GM23248 (cell line): ENCODE measurements around the gene ZNF764. TPM values are rescaled to one million over a fixed set of nuclear protein-coding genes. Genes with fewer than 3 reads are reported as not detected.
A peak's percentile ranks its signal among the peaks of the same experiment; 100 is the strongest.

ENCODE experiments used
- DNase-seq: peaks from one replicate; pipeline ENCODE4 v3.0.0-alpha.2; 2015
- H2AFZ ChIP-seq: fragments of 200-600 bp; sonication (generic); 2 replicates; pipeline ENCODE4 v1.6.1; 2016; ENCODE audit warnings: antibody characterized with exemption
- H3F3A ChIP-seq: fragments of 200-600 bp; sonication (generic); 2 replicates; pipeline ENCODE4 v1.6.1; 2016; ENCODE audit warnings: mild to moderate bottlenecking, antibody characterized with exemption, mixed run types; ENCODE audit not compliant: insufficient read depth
- H3K27ac ChIP-seq: fragments of 200-600 bp; sonication (generic); 2 replicates; pipeline ENCODE4 v1.5.1; 2016; ENCODE audit warnings: mild to moderate bottlenecking
- H3K27me3 ChIP-seq: fragments of 200-600 bp; sonication (generic); replicated peaks from 2 replicates; pipeline ENCODE4 v1.6.1; 2016; ENCODE audit warnings: mild to moderate bottlenecking; ENCODE audit not compliant: insufficient read depth
- H3K36me3 ChIP-seq: fragments of 200-600 bp; sonication (generic); 2 replicates; pipeline ENCODE4 v1.6.1; 2016; ENCODE audit warnings: low read depth, mild to moderate bottlenecking
- H3K4me1 ChIP-seq: fragments of 200-600 bp; sonication (generic); 2 replicates; pipeline ENCODE4 v1.6.1; 2016; ENCODE audit warnings: mild to moderate bottlenecking; ENCODE audit not compliant: insufficient read depth
- H3K4me2 ChIP-seq: fragments of 200-600 bp; sonication (generic); one replicate; pipeline ENCODE4 v1.6.1; 2016; ENCODE audit warnings: mild to moderate bottlenecking; ENCODE audit not compliant: unreplicated experiment
- H3K4me3 ChIP-seq: fragments of 200-600 bp; sonication (generic); 2 replicates; pipeline ENCODE4 v1.5.1; 2016; ENCODE audit warnings: mild to moderate bottlenecking
- H3K79me2 ChIP-seq: fragments of 200-600 bp; sonication (generic); 2 replicates; pipeline ENCODE4 v1.6.1; 2016; ENCODE audit warnings: mild to moderate bottlenecking; ENCODE audit not compliant: insufficient read depth
- H3K9ac ChIP-seq: fragments of 200-600 bp; sonication (generic); 2 replicates; pipeline ENCODE4 v1.6.1; 2016; ENCODE audit warnings: mild to moderate bottlenecking
- H3K9me2 ChIP-seq: fragments of 200-600 bp; sonication (generic); 2 replicates; pipeline ENCODE4 v1.6.1; 2016; ENCODE audit warnings: mixed run types, mild to moderate bottlenecking, moderate library complexity; ENCODE audit not compliant: insufficient read depth
- H3K9me3 ChIP-seq: fragments of 200-600 bp; sonication (generic); one replicate; pipeline ENCODE4 v1.6.1; 2017; ENCODE audit warnings: low read depth
- H4K20me1 ChIP-seq: fragments of 200-600 bp; sonication (generic); 2 replicates; pipeline ENCODE4 v1.6.0; 2016; ENCODE audit not compliant: insufficient read depth
- EZH2 ChIP-seq: fragments of 200-600 bp; sonication (generic); IDR thresholded peaks from 2 replicates; pipeline ENCODE4 v1.6.1; 2018; ENCODE audit warnings: antibody characterized with exemption, mild to moderate bottlenecking; ENCODE audit not compliant: insufficient read depth, poor library complexity, severe bottlenecking
- EZH2phosphoT487 ChIP-seq: fragments of 200-600 bp; sonication (generic); IDR thresholded peaks from 2 replicates; pipeline ENCODE4 v1.6.1; 2018; ENCODE audit warnings: antibody characterized with exemption, moderate library complexity, mild to moderate bottlenecking, low read depth; ENCODE audit not compliant: insufficient read depth
- WGBS, 2 experiments: methylation state at CpG; one replicate each; pipeline ENCODE4 v1.1.6; 2015 to 2017; ENCODE audit warnings: low lambda C conversion rate in 2 of 2, low coverage in 1 of 2; ENCODE audit errors: missing lambda C conversion rate in 2 of 2; 5-methylcytosine and 5-hydroxymethylcytosine counted together
- in situ Hi-C: fragments of 300-500 bp; cut with MboI; formaldehyde crosslinking; loops from 2 replicates; pipeline ENCODE4 v1.15.0; 2020
- polyA plus RNA-seq: library from polyadenylated mRNA; unstranded; fragments of >200 nt; fragmentation: Nextera tagmentation; extraction: Ambion mirVana; gene quantifications from 2 replicates; pipeline ENCODE4 v1.2.1, GENCODE V29; 2016
- total RNA-seq: library from RNA; depleted of rRNA; stranded (reverse); fragments of >200 nt; shearing (Covaris generic); gene quantifications from 2 replicates; pipeline ENCODE4 v1.2.3, GENCODE V29; 2014

The ZNF764 gene
- total and polyA plus RNA-seq, 2 experiments from 2014 or later, result 3.0 to 8.8 TPM

- Histone ChIP-seq H3K4me3 (peak overlapping the region; percentile 80; the same call in 1 of the 2 replicates), H3K79me2 (peaks cover 24% of the 10 kb centered on the region), H3K27ac (no peak overlapping the region), H3F3A (peaks cover 5% of the 10 kb centered on the region; the same call in 1 of the 2 replicates), H3K27me3 (no peaks in the 10 kb centered on the region), H4K20me1 (no peaks in the 10 kb centered on the region), H3K9ac (no peak overlapping the region), H3K9me3 (no peaks in the 10 kb centered on the region), H3K9me2 (no peaks in the 10 kb centered on the region), H3K4me1 (no peaks in the 10 kb centered on the region), H2AFZ (no peak overlapping the region), H3K4me2 (peak overlapping the region; percentile 89), H3K36me3 (no peaks in the 10 kb centered on the region)
- no peak for TF ChIP-seq EZH2
- TF ChIP-seq EZH2phosphoT487, result no peak
- 77 to 80% methylated on average over 11 of the region's 11 CpGs for WGBS, 2 experiments
- DNase-seq, result no peak
- in situ Hi-C loops, result no loop called here
These were observed 25.0 kb downstream of the ZNF764 start for GRCh38 chr16:30533146-30533522.

- in situ Hi-C loops, result no loop called here
- 95 to 97% methylated on average over 28 to 57 of the region's 57 CpGs for WGBS, 2 experiments
These were observed 25.7 kb downstream of the ZNF764 start for GRCh38 chr16:30532285-30533145.

GRCh38 chr16:30530163-30531037 is 27.8 kb downstream of the ZNF764 start:
- Histone ChIP-seq H3K79me2 (peaks cover 24% of the 10 kb centered on the region), H3K36me3 (no peaks in the 10 kb centered on the region), H3K4me2 (no peak overlapping the region), H3K4me1 (peaks cover 6% of the 10 kb centered on the region), H3K4me3 (no peak overlapping the region), H3K9ac (no peak overlapping the region), H2AFZ (no peak overlapping the region), H4K20me1 (no peaks in the 10 kb centered on the region), H3F3A (peaks cover 18% of the 10 kb centered on the region), H3K27me3 (no peaks in the 10 kb centered on the region), H3K27ac (no peak overlapping the region), H3K9me3 (no peaks in the 10 kb centered on the region), H3K9me2 (no peaks in the 10 kb centered on the region)
- TF ChIP-seq EZH2phosphoT487 (no peak), EZH2 (no peak)
- in situ Hi-C loops, result no loop called here
- DNase-seq, result no peak
- WGBS, 2 experiments, result 80 to 81% methylated on average over 13 of the region's 13 CpGs

More at GRCh38 chr16:30532285-30533145, 25.7 kb downstream of the ZNF764 start:
- Histone ChIP-seq H4K20me1 (no peaks in the 10 kb centered on the region), H3K36me3 (no peaks in the 10 kb centered on the region), H3K4me3 (no peak overlapping the region), H3K9me3 (no peaks in the 10 kb centered on the region), H2AFZ (no peak overlapping the region), H3K27ac (no peak overlapping the region), H3F3A (peaks cover 11% of the 10 kb centered on the region), H3K4me1 (peaks cover 6% of the 10 kb centered on the region), H3K79me2 (peaks cover 24% of the 10 kb centered on the region), H3K27me3 (no peaks in the 10 kb centered on the region), H3K4me2 (no peak overlapping the region), H3K9me2 (no peaks in the 10 kb centered on the region), H3K9ac (no peak overlapping the region)
- TF ChIP-seq EZH2 (no peak), EZH2phosphoT487 (no peak)
- no peak for DNase-seq

GRCh38 chr16:30528799-30529457 is 29.2 kb downstream of the ZNF764 start:
- Histone ChIP-seq H3K4me3 (no peak overlapping the region), H3K4me1 (peaks cover 6% of the 10 kb centered on the region), H3K27me3 (no peaks in the 10 kb centered on the region), H3K27ac (no peak overlapping the region), H3K9ac (no peak overlapping the region), H3K9me3 (no peaks in the 10 kb centered on the region), H3K4me2 (no peak overlapping the region), H3K9me2 (no peaks in the 10 kb centered on the region), H4K20me1 (no peaks in the 10 kb centered on the region), H3K36me3 (no peaks in the 10 kb centered on the region), H3K79me2 (peaks cover 18% of the 10 kb centered on the region), H3F3A (peaks cover 19% of the 10 kb centered on the region), H2AFZ (no peak overlapping the region)
- DNase-seq, result no peak
- in situ Hi-C loops, result no loop called here
- no peak for TF ChIP-seq EZH2
- TF ChIP-seq EZH2phosphoT487, result no peak
- WGBS, 2 experiments, result 62 to 74% methylated on average over 4 of the region's 4 CpGs
